Measurements from ENCODE around the gene CDK14.

CDK14 gene

DNA sequence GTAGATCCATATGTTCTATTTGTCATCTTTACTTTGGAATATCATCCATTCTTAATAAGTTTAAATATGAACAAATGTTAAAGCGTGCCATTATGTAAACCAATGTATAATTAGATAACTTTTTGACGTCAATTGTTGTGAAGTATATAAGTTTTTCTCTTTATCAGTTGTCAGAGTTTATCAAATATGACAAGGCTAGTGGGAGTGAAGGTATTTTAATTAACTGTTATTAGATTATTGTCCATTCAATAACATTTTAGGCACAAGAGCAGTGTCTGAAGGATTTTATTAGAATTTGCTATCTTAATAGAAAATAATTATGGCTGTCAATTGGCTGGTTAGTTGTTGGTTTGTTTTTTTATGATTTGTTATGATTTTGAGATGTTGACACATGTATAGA is 280.6 kb downstream of the CDK14 start:
- no peak for DNase-seq (ENCODE audit: low read depth in 1 of 2, low spot score in 1 of 2)
- no peaks in the 10 kb centered on the region for H3K27me3 ChIP-seq (ENCODE audit: insufficient read depth, poor library complexity, severe bottlenecking)
- no peak overlapping the region for H3K4me3 ChIP-seq (replicated peaks; ENCODE audit: insufficient read depth, low read length)
- no peak overlapping the region for H3K27ac ChIP-seq (replicated peaks)
- TF ChIP-seq POLR2AphosphoS5 (IDR thresholded peaks at IDR 0.05; ENCODE audit: low read depth) (no peak), GABPA (IDR thresholded peaks at IDR 0.05; ENCODE audit: low read depth) (no peak), SPI1 (IDR thresholded peaks at IDR 0.05; ENCODE audit: borderline replicate concordance, low read depth) (no peak)
- TF ChIP-seq, protein P1, sequence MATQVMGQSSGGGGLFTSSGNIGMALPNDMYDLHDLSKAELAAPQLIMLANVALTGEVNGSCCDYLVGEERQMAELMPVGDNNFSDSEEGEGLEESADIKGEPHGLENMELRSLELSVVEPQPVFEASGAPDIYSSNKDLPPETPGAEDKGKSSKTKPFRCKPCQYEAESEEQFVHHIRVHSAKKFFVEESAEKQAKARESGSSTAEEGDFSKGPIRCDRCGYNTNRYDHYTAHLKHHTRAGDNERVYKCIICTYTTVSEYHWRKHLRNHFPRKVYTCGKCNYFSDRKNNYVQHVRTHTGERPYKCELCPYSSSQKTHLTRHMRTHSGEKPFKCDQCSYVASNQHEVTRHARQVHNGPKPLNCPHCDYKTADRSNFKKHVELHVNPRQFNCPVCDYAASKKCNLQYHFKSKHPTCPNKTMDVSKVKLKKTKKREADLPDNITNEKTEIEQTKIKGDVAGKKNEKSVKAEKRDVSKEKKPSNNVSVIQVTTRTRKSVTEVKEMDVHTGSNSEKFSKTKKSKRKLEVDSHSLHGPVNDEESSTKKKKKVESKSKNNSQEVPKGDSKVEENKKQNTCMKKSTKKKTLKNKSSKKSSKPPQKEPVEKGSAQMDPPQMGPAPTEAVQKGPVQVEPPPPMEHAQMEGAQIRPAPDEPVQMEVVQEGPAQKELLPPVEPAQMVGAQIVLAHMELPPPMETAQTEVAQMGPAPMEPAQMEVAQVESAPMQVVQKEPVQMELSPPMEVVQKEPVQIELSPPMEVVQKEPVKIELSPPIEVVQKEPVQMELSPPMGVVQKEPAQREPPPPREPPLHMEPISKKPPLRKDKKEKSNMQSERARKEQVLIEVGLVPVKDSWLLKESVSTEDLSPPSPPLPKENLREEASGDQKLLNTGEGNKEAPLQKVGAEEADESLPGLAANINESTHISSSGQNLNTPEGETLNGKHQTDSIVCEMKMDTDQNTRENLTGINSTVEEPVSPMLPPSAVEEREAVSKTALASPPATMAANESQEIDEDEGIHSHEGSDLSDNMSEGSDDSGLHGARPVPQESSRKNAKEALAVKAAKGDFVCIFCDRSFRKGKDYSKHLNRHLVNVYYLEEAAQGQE (IDR thresholded peaks at IDR 0.05; ENCODE audit: insufficient replicate concordance, low read depth), result no peak
- TF ChIP-seq, protein P2, sequence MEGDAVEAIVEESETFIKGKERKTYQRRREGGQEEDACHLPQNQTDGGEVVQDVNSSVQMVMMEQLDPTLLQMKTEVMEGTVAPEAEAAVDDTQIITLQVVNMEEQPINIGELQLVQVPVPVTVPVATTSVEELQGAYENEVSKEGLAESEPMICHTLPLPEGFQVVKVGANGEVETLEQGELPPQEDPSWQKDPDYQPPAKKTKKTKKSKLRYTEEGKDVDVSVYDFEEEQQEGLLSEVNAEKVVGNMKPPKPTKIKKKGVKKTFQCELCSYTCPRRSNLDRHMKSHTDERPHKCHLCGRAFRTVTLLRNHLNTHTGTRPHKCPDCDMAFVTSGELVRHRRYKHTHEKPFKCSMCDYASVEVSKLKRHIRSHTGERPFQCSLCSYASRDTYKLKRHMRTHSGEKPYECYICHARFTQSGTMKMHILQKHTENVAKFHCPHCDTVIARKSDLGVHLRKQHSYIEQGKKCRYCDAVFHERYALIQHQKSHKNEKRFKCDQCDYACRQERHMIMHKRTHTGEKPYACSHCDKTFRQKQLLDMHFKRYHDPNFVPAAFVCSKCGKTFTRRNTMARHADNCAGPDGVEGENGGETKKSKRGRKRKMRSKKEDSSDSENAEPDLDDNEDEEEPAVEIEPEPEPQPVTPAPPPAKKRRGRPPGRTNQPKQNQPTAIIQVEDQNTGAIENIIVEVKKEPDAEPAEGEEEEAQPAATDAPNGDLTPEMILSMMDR (IDR thresholded peaks at IDR 0.05; ENCODE audit: insufficient read depth, low read length), result no peak

DNA sequence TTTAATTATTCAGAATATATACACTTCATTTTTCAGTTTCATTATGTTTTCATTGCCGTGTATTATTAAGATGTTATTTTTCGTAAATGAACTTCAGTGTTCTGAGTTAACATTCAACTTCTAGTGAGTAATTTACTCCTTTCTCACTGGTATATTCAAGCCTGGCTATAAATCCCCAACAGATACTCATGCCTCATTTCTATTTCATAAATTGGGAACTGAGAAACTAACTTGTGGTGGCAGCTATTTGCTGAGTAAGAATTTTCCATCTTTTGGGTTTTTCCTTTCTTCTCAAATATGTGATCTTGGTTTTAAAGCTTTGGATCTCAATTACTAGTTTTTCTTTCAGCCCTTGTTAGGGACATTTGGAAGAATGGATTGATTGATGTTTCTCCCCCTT is 281.1 kb downstream of the CDK14 start:
- TF ChIP-seq, protein P1 (IDR thresholded peaks at IDR 0.05; ENCODE audit: insufficient replicate concordance, low read depth), result no peak
- no peak for TF ChIP-seq SPI1 (IDR thresholded peaks at IDR 0.05; ENCODE audit: borderline replicate concordance, low read depth)
- TF ChIP-seq, protein P2 (IDR thresholded peaks at IDR 0.05; ENCODE audit: insufficient read depth, low read length), result no peak
- no peak for TF ChIP-seq POLR2AphosphoS5 (IDR thresholded peaks at IDR 0.05; ENCODE audit: low read depth)
- TF ChIP-seq GABPA (IDR thresholded peaks at IDR 0.05; ENCODE audit: low read depth), result no peak
- Histone ChIP-seq H3K27me3 (ENCODE audit: insufficient read depth, poor library complexity, severe bottlenecking) (no peaks in the 10 kb centered on the region), H3K27ac (replicated peaks) (no peak overlapping the region), H3K4me3 (replicated peaks; ENCODE audit: insufficient read depth, low read length) (no peak overlapping the region)
- no peak for DNase-seq (ENCODE audit: low read depth in 1 of 2, low spot score in 1 of 2)

DNA sequence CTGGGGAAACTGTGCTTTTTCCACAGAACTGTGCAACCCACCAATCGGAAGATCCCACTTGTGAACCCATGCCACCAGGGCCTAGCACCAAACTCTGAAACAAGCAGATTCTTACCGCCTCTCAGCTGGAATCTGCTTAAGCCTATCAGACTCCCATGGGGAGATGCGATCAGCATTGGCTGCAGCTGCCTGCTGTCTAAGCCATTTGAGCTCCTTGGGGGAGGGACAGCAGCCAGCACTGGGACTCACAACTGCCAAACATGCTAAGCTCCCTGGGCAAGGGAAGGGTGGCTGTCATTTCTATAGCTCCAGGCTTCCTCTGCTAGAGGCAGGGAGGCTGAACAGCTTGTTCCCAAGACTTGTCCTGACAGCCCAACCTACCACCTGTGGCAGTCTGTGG is 283.8 kb downstream of the CDK14 start:
- no peak for DNase-seq (ENCODE audit: low read depth in 1 of 2, low spot score in 1 of 2)
- H3K27me3 ChIP-seq (ENCODE audit: insufficient read depth, poor library complexity, severe bottlenecking), result no peaks in the 10 kb centered on the region
- TF ChIP-seq, protein P1 (IDR thresholded peaks at IDR 0.05; ENCODE audit: insufficient replicate concordance, low read depth), result no peak
- no peak for TF ChIP-seq POLR2AphosphoS5 (IDR thresholded peaks at IDR 0.05; ENCODE audit: low read depth)
- TF ChIP-seq, protein P2 (IDR thresholded peaks at IDR 0.05; ENCODE audit: insufficient read depth, low read length), result no peak
- no peak for TF ChIP-seq SPI1 (IDR thresholded peaks at IDR 0.05; ENCODE audit: borderline replicate concordance, low read depth)
- TF ChIP-seq GABPA (IDR thresholded peaks at IDR 0.05; ENCODE audit: low read depth), result no peak
- H3K27ac ChIP-seq (replicated peaks), result no peak overlapping the region
- no peak overlapping the region for H3K4me3 ChIP-seq (replicated peaks; ENCODE audit: insufficient read depth, low read length)
